SK-N-MC (cell line): ENCODE results near the gene UNC50.
"Not testable (repeated sequence)": the region's sequence is repeated elsewhere in the genome, so short reads cannot be mapped to it uniquely, and the experiment has no call there.

Experiments used
- DNase-seq: peaks from one replicate; pipeline ENCODE4 v3.0.0-alpha.2; 2011; ENCODE audit warnings: low read depth, low spot score
- H3K27ac ChIP-seq: fragments of 200-600 bp; sonication (generic); 2 replicates; pipeline ENCODE4 v1.5.1; 2016; ENCODE audit warnings: mixed run types
- H3K36me3 ChIP-seq: fragments of 200-600 bp; sonication (generic); 2 replicates; pipeline ENCODE4 v1.6.1; 2017; ENCODE audit warnings: antibody characterized with exemption, low read length, mixed read lengths; ENCODE audit not compliant: insufficient read depth
- H3K4me3 ChIP-seq: fragments of 200-600 bp; sonication (generic); 2 replicates; pipeline ENCODE4 v1.5.1; 2016
- H3K9ac ChIP-seq: fragments of 200-600 bp; sonication (generic); 2 replicates; pipeline ENCODE4 v1.8.0; 2017; ENCODE audit warnings: mixed run types, mixed read lengths; ENCODE audit not compliant: insufficient read length
- H3K9me3 ChIP-seq: fragments of 200-600 bp; sonication (generic); 2 replicates; pipeline ENCODE4 v1.6.1; 2017; ENCODE audit warnings: low read depth, mild to moderate bottlenecking, antibody characterized with exemption, low read length, moderate library complexity, mixed read lengths
- EZH2 ChIP-seq: fragments of 200-600 bp; sonication (generic); IDR thresholded peaks from one replicate; pipeline ENCODE4 v1.6.1; 2017; ENCODE audit warnings: antibody characterized with exemption
- FOXP2 ChIP-seq: optimal IDR thresholded peaks from 2 replicates; pipeline ENCODE3; 2011; ENCODE audit warnings: mild to moderate bottlenecking, moderate library complexity; ENCODE audit not compliant: insufficient read depth; ENCODE audit errors: extremely low read length, control extremely low read depth
- POLR2AphosphoS5 ChIP-seq: IDR thresholded peaks from 2 replicates; pipeline ENCODE4 v1.6.1; 2012; ENCODE audit warnings: mild to moderate bottlenecking, low read depth, low read length, borderline replicate concordance

UNC50 gene

DNA sequence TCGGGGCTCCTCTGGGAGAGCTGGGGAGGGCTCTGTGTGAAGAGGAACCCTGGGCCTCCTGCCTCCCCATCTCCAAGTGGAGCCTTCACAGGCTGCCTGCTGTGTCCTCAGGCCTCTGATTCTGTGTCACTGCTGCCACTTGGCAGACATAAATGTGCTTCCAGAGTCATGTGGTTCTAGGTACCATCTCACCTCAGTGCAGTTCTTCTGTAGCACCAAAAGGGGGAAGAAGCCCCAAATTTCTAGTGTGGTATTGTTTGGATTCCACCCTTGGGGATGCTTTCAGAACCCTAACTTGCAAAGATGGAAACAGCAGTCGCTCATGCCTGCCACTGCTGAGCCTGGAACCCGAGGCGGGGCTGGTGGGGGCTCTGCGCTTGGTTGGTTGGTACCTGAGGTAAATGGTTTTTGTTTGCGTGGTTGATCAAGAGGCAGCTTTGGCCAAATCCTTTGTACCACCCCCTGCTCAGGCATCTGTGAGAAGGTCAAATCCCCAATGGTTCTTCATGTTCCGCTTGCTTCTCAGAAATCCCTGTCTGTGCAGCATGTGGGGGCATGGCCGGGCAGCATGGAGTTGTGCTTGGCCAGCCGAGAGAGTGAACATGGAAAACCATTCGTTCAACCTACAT lies 27.6 kb upstream of the UNC50 start:
- no peaks in the 10 kb centered on the region for H3K9me3 ChIP-seq
- peaks cover 4% of the 10 kb centered on the region; the same call in 1 of the 2 replicates for H3K36me3 ChIP-seq
- no peak for DNase-seq
- no peak overlapping the region for H3K27ac ChIP-seq
- H3K4me3 ChIP-seq, result no peak overlapping the region
- no peak overlapping the region for H3K9ac ChIP-seq
- no peak for TF ChIP-seq EZH2
- no peak for TF ChIP-seq POLR2AphosphoS5
- no peak for TF ChIP-seq FOXP2

DNA sequence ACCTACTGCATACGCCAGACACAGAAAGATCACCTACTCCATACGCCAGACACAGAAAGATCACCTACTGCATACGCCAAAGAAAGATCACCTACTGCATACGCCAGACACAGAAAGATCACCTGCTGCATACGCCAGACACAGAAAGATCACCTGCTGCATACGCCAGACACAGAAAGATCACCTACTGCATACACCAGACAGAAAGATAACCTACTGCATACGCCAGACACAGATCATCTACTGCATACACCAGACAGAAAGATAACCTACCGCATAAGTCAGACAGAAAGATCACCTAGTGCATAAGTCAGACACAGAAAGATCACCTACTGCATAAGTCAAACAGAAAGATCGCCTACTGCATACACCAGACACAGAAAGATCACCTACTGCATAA lies 25.9 kb upstream of the UNC50 start:
- Histone ChIP-seq H3K4me3 (no peak overlapping the region), H3K36me3 (peaks cover 4% of the 10 kb centered on the region; the same call in 1 of the 2 replicates), H3K9ac (no peak overlapping the region), H3K27ac (no peak overlapping the region), H3K9me3 (no peaks in the 10 kb centered on the region)
- no peak for DNase-seq
- TF ChIP-seq EZH2, result no peak
- no peak for TF ChIP-seq FOXP2
- no peak for TF ChIP-seq POLR2AphosphoS5

DNA sequence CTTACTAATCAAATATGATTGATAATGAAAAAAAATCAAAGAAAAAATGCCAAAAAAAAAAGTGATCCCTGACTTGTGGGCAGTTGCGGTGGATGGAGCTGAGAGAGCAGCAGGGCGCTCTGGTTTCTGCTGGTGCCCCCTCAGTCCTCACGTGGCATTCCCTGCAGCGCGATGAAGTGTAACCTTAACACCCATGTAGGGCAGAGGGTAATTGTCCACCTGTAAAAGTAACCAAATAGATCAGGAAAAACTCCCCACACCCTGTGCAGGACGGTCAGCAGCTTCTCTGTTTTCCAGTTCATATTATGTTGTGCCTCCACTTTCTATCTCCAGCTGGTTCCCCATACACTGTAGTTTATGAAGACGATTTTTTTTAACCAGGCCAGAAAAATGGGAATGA lies 25.1 kb upstream of the UNC50 start:
- no peaks in the 10 kb centered on the region for H3K9me3 ChIP-seq
- no peak overlapping the region for H3K27ac ChIP-seq
- peaks cover 4% of the 10 kb centered on the region; the same call in 1 of the 2 replicates for H3K36me3 ChIP-seq
- H3K9ac ChIP-seq, result no peak overlapping the region
- no peak overlapping the region for H3K4me3 ChIP-seq
- no peak for DNase-seq
- no peak for TF ChIP-seq FOXP2

DNA sequence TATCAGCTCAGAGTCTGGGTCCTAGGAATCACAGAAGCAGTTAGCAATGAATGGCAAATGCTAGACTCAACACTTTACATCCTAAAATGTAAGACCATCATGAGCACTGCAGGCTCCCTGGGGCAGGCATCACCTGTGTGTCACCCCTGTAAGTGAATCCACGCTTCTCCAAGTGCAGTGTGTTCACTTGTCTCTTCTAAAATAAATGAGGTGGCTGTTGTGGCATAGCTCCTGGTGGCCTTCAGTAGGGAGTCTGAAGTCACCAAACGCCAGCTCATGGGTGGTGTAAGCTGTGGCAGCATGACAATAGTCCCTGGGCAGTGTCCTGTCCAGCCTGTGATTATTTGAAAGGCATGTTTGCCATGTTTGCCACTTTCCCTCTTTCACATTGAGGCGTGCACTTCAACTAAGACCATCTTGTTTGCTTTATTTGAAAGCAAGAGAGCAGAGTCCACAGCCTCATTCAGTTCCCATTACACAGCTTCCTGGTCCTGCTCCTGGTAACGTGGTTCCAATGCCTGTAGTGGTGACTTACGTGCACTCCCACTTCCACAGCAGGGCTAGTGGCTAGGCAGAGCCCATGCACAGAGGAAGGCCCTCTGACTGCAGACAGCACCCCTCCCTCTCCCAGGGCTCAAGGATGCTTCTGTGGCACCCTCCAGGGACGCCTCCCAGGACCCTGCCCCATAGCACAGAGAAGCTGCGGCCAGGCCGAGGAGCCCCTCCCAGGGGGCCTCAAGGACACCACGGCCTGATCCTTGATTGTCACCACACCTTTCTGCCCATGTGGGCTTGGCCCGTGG lies 24.4 kb upstream of the UNC50 start:
- DNase-seq, result no peak
- Histone ChIP-seq H3K27ac (no peak overlapping the region), H3K9me3 (no peaks in the 10 kb centered on the region), H3K9ac (no peak overlapping the region), H3K36me3 (peaks cover 4% of the 10 kb centered on the region; the same call in 1 of the 2 replicates), H3K4me3 (no peak overlapping the region)
- TF ChIP-seq EZH2, result no peak
- no peak for TF ChIP-seq FOXP2
- no peak for TF ChIP-seq POLR2AphosphoS5

DNA sequence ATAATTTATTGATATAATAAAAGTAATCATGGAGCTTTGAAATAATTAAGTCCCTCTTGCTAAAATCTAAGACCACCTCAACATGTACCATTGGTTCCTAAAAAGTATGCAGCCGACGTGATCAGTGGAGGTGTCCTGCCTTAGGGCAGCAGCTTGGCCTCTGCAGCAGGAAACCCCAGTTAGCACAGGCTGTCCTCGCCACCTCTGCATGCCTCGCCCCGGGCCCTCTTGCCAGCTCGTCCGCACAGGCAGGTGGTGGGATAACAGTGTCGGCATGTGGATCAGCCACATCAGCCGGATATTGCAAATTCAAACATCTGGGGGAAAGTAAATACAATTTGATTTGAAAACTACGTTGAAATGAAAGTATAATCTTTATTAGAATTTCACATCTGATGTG lies 23.0 kb upstream of the UNC50 start:
- Histone ChIP-seq H3K9ac (no peak overlapping the region), H3K4me3 (no peak overlapping the region), H3K9me3 (no peaks in the 10 kb centered on the region), H3K27ac (no peak overlapping the region), H3K36me3 (peaks cover 4% of the 10 kb centered on the region; the same call in 1 of the 2 replicates)
- DNase-seq, result no peak
- TF ChIP-seq FOXP2, result no peak
- no peak for TF ChIP-seq POLR2AphosphoS5
- no peak for TF ChIP-seq EZH2

DNA sequence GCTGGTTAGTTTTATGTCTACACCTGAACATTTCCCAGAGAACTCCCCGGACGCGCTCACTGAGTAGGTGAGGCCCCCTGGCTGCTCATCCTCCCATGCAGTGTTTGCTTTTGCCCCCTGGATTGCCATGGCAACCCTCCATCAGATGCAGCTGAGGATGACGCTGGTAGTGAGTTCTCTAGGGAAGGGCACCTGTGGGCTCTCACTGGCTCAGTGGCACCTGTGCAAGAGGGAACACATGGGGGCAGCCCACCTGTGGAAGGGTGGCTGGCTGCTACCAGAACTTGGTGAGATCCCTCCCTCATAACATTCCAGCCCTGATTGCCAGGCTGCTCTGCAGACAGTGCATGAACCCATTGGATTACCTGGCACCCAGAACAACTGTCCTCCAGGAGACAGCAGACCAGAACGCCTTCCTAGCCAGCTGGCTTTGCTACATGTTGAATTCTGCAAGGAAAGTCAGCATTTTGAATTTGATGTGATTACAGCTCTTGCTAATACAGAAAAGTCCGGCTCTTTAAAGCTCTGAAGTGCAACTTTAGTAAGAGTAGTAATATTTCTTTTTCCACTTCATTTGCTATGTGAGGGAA lies 21.7 kb upstream of the UNC50 start:
- Histone ChIP-seq H3K9me3 (no peaks in the 10 kb centered on the region), H3K27ac (no peak overlapping the region), H3K4me3 (no peak overlapping the region), H3K36me3 (peaks cover 4% of the 10 kb centered on the region; the same call in 1 of the 2 replicates), H3K9ac (no peak overlapping the region)
- DNase-seq, result no peak
- TF ChIP-seq FOXP2 (no peak), EZH2 (no peak), POLR2AphosphoS5 (no peak)

DNA sequence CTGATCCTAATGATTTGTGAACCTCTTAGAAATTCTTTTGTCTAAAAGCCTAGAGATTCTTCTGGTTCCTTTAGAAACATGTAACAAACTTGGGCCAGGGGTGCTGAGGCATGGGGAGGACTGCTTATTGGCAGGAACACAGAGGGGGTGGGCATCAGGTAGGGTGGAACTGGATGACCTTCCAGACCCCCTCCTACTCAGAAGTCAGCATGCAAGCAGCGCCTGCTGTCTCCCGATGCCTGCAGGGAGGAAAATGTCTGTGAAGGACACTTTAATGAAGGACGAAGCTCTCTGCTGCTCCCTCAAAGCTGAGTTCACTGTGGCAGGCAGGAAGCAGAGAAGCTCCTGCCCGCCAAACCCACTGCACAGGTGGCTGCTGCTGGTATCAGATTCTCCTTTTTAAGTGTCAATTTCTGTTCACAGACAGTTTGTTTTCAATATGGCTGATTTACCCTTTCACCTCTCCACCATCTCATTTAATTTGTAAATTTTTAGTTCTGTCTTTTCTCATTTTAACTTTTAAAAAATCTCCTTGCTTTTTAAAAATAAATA lies 19.4 kb upstream of the UNC50 start:
- Histone ChIP-seq H3K9me3 (no peaks in the 10 kb centered on the region), H3K27ac (no peak overlapping the region), H3K9ac (no peak overlapping the region), H3K4me3 (no peak overlapping the region), H3K36me3 (no peaks in the 10 kb centered on the region)
- no peak for DNase-seq
- TF ChIP-seq EZH2 (no peak), FOXP2 (no peak), POLR2AphosphoS5 (no peak)

DNA sequence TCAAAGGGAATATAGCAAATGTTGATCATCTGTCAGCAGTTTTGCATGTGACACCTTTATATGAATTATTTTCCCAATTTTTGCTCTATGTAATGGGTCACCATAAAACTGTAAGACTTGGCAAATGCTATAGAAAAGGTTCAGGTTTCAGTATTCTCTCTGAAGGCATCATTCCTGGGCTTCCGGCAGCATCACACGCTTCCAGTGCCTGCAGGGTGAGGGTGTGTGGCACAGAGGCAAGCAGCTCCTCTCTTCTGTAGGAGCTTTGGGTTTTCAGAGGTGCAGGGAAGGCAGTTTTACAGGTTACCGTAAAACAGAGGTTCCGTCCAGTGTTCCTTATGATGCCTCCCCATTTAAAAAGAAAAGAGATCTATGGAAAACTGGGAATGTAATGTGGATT lies 18.9 kb upstream of the UNC50 start:
- Histone ChIP-seq H3K9me3 (no peaks in the 10 kb centered on the region), H3K4me3 (no peak overlapping the region), H3K36me3 (no peaks in the 10 kb centered on the region), H3K9ac (no peak overlapping the region), H3K27ac (no peak overlapping the region)
- DNase-seq, result no peak
- no peak for TF ChIP-seq FOXP2
- TF ChIP-seq EZH2, result no peak
- no peak for TF ChIP-seq POLR2AphosphoS5

DNA sequence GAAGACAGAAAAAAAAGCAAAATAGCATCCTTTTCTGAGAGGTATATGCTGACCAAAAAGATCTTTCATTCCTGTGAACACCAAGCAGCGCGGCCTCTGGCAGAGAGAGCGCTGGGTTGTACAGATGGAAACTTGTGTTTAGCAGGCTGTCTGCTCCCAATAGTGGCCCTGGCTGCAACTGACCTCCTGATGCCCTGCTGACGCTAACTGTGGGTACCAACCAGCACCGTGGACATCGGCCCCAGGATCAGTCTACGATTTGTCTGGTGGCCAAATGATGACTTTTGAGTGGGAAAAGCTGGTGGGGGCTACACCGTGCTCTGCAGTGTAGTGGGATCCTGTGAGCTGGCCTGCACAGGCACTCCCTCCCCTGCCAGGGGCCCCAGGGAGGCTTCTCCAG lies 15.8 kb upstream of the UNC50 start:
- no peaks in the 10 kb centered on the region for H3K9me3 ChIP-seq
- no peak overlapping the region for H3K4me3 ChIP-seq
- no peak for TF ChIP-seq FOXP2
- TF ChIP-seq POLR2AphosphoS5, result no peak
- TF ChIP-seq EZH2, result no peak
- no peak overlapping the region for H3K9ac ChIP-seq
- peaks cover 7% of the 10 kb centered on the region for H3K36me3 ChIP-seq
- DNase-seq, result no peak
- no peak overlapping the region for H3K27ac ChIP-seq

DNA sequence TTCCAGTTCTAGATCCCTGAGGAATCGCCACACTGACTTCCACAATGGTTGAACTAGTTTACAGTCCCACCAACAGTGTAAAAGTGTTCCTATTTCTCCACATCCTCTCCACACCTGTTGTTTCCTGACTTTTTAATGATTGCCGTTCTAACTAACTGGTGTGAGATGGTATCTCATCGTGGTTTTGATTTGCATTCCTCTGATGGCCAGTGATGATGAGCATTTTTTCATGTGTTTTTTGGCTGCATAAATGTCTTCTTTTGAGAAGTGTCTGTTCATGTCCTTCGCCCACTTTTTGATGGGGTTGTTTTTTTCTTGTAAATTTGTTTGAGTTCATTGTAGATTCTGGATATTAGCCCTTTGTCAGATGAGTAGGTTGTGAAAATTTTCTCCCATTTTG lies 13.7 kb upstream of the UNC50 start:
- peaks cover 21% of the 10 kb centered on the region for H3K36me3 ChIP-seq
- not testable (repeated sequence) for DNase-seq, H3K27ac ChIP-seq, H3K9ac ChIP-seq, H3K4me3 ChIP-seq, H3K9me3 ChIP-seq
